GM18907 (cell line): Measurements from ENCODE around the gene ART3.

ENCODE experiments used
- ATAC-seq: cut with Tn5 transposase; IDR thresholded peaks from one replicate; pipeline ENCODE4 v1.9.1; 2021; ENCODE audit warnings: mild to moderate bottlenecking, moderate library complexity; ENCODE audit not compliant: unreplicated experiment

ART3 gene

DNA sequence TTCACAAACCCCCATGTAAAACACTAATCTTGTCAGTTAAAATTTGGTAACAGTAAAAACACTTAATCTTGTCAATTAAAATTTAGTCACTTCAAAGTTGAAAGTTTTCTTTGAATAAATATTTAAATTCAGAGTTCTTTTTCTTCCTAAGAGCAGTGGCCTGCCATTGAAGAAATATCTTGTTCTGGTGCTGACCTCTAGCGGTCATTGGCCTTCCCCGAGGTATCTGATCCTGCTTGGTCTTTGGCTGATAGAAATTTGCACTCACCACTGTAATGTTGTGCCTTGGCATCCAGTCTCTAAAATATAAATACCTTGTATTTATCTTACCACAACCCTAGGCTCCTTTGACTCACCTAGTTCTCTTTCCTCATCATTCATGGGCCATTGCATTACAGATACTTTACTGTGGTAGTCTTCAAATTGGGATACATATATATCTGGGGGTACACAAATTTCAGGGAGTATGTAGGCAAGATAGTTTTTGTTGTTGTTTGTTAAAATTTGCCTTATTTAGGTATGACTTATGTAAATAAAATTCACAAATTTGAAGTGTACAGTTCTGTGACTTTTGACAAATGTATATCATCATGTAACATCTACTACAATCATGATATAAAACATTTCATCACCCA lies 6.7 kb upstream of the ART3 start:
- ATAC-seq, result peak; percentile 74

DNA sequence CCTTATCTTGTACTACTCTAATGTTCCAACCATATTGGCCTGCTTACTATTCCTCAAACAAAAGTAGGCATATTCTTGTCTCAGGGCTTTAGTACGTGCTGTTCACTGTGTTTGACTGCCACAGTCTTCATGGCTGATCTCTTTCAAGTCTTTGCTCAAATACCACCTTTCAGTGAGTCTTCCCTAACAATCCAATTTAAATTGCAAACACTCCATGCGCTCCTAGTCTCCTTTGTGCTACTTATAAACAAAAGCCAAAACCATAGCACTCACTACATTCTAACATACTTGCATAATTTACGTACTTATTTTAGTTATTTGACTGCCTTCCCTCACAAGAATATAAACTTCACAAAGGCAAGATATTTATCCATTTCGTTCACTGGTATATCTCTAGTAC lies 1.7 kb upstream of the ART3 start:
- no peak for ATAC-seq

DNA sequence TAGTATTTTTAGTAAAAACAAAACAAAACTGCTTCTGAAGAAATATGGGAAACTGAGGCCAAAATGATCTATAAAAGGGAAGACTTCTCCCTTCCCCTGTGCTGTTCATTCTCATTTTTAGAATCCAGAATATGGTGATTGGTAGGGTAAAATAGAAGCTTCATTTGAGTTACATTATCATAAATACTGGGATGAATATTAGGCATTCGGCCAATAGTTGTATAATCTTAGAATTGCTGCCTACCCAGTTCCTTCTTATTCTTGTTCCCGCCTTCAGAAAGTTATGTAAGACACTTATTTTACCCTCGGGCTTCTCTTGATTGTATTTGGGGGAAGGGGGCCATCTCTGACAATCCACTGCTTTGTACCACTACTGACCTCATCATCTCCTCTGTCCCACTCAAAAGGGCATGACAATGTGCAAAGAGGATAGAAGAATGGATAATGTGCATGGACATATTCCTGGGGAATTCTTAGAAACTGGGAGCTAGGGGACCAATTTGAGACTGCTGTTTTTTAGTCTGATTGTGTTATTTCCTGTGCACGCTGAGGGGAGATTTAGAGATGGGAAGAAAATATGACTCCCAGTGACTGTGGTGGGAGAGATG lies 588 bp downstream of the ART3 start:
- ATAC-seq, result no peak

DNA sequence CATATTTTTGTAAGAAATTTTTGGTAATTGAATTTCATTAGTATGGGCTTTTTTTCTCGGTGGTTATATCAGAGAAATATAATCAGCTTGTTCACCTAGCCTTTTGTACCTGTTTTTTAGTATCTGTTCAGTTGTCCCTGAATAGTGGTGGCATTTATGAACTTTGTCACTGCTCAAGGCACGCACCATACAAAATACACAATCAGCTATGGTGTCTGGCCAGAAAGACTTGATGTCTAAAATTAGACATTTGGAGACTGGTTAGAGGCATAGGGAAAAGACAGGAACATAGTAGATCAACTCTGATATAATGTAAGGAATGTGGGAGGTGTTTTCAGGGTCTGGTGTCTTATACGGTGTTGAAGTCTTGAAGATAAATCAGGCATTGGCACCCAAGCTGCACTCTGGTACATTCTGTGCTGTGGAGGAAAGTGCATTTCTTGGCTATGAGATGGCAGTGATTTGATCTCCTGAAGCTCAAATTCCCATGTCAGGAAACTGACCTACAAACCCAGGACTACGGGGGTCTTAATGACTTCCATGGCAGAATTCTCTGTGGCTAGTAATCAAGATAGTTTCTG lies 3.6 kb downstream of the ART3 start:
- ATAC-seq, result no peak

DNA sequence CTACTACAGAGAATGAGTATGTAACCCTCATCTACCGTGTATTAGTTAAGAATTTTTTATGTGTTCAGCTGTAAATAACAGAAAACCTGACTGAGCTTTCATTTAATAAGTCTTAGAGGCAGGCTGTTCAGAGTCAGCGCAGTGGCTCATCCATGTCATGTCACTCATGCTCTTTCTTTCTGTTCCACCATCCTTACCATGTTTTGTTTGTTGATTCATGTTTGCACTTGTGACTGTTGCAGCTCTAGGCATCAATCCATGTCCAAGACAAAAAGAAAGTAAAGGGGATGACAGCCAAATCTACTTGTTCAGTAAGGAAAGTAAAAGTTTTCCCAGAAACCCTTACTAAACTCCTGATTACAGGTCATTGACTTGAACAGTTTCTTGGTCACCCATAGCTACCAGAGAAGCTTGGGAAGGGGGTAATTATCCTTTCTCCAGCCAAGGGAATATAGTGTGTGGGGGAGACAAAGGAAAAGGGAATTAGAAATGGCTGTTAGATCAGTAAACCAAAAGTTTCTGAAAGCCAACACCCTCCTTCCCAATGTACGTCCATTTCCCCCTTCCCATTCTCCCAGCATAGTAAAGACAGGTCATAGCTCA lies 9.0 kb downstream of the ART3 start:
- ATAC-seq, result no peak

DNA sequence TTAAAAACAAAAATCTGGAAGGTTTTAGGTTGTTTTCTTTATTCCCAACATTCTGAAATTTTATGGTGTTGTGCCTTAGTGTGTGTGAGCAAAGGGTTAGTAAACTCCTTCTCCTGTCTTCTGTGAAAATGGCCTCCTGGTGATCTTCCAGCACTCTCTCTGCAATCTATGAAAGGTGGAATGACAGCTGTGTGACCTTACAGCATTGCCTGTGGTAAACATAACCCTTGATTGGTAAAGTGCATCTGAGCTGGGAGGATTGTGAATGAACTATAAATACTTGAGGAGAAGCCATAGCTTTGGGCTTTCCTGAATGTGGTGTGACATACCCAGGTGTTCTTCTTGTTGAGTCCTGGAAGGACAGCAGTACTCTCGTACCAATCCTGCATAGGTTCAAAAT lies 10.0 kb downstream of the ART3 start:
- no peak for ATAC-seq

DNA sequence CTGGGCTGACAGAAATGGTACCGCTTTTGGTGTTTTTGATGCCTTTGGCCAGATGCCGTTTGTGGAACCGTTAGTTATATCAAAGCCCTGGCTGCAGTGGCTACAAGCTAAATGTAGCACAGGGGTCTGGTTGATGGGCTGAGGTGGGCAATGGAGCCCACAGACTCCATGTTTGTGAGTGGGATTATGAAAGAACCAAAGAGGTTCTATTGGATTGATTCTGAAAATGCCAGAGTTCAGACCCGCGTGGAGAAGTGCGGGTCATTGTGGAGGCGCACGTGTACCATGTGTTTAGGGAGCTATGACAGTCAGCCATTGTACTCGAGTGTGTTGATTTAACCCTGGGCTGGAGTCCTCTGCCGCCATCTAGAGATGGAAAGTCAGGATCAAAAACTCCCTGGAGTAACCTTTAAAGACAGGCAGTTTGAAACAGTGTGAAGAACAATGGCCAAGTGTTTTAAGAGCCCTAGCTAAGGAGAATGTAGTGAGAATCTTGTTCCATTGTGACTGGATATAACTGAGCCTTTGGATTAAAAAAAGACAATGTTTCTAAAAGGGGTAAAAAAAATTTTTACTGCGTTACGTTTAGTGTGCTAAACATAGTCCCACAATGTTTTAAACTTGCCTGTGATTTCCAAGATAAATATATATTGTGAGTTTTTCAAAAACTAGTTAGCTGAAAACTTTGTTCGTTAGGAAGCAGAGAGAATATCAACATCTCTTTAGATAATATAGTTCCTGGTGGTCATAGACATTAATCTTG lies 12.7 kb downstream of the ART3 start:
- ATAC-seq, result no peak

DNA sequence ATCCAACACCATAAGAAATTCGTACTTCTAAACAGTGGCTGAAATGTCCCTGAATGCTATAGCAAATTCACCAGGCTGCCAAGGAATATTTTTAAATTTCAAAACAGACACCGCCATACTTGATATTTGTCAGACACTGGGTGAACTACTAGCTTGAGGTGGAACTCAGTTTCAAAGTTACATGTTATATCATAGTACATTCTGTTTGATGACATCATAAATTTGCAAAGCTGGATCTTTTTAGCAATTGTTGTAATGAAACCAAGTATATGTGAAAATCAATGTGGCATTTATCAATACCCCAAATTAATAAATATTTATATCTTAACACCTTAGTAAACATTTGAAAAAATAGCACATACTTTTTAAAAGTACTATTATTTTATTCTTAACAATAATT lies 14.2 kb downstream of the ART3 start:
- no peak for ATAC-seq

DNA sequence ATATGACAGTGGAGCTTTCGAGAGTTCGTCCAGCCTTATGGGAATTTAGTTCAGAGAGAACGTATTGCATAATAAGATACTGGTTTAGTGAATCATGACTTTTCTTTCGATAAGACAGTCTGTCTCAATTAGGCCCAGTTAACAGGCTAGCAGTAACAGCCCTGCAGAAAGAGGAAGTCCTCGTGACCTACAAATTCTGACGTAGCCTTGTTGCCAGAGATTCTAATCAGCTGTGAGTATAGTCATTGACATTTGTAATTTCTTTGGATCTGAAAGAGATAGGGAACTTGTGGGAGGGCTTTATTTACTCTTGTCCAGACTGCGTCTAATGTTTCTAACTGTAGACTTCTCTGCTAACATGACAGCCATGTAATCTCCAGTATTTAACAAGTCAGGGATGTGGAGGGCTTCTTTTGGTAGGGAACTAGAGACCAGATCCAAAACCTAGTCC lies 15.8 kb downstream of the ART3 start:
- ATAC-seq, result no peak

DNA sequence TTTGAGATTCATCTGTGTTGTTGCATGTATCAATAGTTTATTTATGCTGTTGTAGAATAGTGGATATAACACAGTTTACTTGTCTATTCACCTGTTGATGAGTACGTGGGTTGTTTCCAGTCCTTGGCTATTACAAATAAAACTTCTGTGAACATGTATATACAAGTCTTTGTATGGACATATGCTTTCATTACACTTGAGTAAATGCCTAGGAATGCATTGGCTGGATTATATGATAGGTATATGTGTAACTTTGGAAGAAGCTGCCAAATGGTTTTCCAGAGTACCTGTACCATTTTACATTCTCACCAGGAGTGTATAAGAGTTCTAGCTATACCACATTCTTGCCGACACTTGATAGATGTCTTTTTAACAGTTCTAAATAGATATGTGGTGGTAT lies 16.5 kb downstream of the ART3 start:
- no peak for ATAC-seq

DNA sequence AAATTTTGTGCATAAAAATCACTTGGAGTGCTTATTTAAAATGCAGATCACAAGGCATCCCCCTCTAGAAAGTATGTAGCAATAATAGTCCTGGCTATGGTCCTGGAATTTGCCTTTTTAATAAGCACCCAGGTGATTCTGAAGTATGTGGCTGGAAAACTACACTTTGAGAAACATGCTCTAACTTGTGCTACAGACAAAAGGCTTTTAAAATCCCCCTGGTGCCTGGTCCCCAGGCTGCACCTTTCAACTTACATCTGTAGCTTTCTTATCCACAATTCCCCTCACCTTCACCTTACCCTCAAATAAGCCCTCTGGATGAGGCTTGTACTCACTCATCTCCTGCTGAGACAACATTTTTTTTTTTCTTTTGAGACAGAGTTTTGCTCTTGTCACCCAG lies 21.1 kb downstream of the ART3 start:
- no peak for ATAC-seq

DNA sequence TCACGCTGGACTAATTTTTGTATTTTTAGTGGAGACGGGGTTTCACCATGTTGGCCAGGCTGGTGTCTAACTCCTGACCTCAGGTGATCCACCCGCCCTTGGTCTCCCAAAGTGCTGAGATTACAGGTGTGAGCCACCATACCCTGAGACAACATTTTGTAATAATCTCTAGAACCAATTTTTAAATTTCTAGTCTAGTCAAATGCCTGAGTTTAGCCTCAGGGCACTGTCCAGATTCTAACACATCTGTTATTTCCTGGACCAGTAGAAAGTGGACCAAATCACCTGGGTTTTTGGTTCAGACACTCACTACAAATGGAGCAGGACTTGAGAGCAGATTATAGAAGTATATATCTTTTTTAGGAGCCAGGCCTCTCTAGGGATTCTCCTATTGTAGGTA lies 21.6 kb downstream of the ART3 start:
- no peak for ATAC-seq

DNA sequence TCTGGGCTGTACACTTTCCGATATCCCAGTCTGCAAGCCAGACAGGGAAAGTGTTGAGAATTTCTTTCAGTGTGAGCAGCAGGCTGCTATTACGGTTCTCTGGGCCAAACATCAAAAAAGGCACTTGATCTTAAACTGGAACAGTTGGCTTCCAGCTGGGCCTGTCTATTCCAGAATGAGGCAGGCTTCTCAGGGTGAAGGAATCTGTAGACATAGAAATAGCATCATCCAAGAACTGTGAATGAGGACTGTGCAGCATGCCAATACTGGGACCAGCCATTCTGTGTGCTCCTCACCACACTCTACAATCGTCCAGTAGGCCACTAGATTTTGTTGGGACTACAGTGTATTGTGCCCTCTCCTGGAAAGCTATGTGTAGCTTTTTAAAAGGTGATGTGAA lies 31.1 kb downstream of the ART3 start:
- no peak for ATAC-seq

DNA sequence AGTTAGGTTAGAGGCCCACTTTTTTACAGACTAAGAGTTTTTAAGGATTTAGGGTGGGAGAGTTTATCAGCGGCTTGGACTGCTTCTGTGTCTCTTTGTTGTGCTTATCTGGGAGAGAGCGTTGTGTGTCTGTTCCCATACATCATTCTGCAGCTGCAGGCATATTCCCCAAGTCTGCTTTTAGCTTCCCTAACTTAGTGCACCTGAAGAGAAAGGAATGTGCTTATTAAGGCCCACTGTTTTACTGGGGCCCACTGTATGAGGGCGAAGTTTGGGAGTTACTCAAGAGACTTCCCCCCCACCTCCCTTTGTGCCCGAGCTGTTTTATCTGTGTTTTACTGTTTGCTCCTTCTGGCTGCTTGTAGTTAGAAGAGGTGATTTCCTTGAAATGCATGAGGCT lies 31.9 kb downstream of the ART3 start:
- no peak for ATAC-seq

DNA sequence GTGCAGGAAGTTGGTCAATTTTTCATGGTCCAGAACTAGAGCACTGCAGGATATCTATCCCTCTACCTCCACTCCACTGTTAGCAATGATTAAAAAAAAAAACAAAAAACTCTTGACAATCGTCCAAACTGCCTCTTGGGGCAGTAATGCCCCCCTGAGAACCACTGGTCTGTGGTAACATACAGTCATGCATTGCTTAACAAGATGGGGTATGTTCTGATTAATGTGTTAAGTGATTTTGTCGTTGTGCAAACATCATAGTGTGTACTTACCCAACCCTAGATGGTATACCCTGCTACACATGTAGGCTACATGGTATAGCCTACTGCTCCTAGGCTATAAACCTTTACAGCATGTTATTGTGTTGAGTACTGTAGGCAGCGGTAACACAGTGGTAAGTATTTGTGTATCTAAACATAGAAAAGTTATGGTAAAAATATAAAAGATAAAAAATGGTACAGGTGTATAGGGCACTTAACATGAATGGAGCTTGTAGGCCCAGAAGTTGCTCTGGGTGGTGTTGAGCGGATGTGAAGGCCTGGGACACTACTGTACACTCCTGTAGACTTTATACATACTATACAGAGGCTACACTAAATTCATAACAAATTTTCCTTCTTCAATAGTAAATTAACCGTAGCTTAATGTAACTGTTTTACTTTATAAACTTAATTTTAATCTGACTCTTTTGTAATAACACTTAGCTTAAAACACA lies 34.1 kb downstream of the ART3 start:
- ATAC-seq, result no peak

DNA sequence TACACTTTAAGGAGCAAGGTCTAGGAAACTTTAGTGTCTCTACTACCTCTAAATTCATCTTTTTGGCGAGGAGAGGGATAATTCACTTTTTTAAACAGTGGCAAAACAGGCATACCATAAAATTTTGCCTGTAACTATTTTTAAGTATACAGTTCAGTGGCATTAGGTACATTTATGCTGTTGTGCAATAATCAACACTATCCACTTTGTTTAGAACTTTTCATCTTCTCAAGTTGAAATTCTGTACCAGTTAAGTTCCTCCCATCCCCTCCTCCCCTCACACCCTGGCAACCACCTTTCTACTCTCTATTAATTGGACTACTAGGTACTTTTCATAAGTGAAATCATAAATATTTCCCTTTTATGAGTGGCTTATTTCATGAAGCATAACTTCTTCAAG lies 42.3 kb downstream of the ART3 start:
- no peak for ATAC-seq

DNA sequence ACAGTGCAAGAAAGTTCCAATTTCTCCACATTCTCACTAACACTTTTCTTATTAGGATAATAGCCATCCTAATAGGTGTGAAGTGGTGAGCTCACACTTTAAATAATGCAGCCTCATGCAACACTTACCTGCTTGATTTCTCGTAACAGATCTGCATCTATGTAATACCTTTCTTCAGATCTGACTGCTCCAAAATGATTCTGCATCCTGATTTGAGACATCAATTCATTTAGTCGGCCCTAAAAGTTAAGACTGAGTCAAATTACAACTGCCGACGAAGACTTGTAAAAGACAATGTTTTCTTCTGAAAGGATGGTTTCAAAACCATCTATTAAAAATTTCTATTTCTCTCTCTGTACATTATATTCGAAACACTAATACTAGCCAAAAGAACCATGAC lies 43.0 kb downstream of the ART3 start:
- ATAC-seq, result no peak

DNA sequence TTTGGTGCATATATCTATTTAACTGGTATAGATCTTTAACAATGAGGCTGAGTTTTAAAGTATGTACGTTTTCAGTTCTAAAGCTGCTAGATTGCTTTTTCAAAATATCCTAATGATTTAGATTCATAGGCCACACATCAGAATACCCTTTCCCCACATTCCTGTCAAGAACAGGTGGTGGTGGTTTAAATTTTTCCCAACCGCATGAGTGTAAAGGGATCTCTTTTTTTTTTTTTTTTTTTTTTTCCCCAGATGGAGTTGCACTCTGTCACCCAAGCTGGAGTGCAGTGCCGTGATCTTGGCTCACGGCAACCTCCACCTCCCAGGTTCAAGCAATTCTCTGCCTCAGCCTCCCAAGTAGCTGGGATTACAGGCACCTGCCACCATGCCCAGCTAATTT lies 45.7 kb downstream of the ART3 start:
- no peak for ATAC-seq

DNA sequence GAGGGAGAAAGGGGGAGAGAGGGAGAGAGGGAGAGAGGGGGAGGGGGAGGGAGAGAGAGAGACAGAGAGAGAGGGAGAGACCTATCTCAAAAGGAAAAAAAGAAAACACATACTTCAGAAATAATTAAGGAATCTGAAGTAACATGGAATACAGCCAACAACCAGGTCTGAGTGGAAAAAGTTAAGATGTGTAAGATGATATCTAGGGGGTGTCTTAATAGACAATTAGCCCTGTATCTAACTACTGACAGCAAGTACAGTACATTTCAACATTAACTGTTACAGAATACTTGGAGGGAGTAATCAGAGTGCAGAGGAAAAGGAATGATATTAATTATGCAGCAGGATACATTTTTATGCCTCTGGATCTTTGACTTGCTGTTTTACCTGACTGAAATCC lies 51.3 kb downstream of the ART3 start:
- no peak for ATAC-seq

DNA sequence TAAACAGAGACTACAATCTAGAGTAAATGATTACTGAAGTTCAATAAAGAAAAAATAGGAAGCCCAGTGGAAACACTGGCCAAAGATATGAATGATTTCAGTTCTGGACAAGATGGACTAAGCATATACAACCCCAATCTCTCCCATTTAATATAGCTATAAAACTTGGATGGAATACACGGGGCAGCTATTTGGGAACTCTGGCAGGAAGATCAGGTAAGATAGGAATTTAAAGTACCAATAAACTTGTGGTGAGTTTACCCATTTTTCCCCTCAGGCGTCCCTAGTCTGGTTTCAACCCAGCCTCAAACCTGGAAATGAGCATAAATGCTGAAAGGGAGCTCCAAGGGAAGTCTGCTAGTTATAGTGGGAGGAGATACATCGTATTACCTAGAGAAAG lies 53.2 kb downstream of the ART3 start:
- no peak for ATAC-seq

DNA sequence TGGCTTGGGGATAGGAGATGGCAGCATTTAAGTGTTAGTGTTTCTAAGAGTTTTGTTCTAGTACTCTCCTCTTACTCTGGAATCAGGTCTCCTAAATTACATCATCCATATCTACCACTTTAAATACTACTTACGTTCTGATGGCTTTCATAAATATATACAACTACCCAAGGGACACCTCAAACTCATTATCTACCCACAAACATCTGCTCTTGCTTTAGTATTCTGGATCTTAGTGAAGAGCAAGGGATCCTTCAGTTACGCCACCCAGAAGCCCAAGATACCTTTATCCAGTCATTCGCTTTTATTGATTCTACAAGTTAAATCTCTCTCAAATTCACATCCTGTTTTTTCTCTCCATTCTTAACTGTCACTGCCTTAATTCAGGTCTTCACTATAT lies 66.7 kb downstream of the ART3 start:
- no peak for ATAC-seq
